HepG2 (cell line): ENCODE measurements around the gene RHBDF2. TPM values are rescaled to one million over a fixed set of nuclear protein-coding genes. Genes with fewer than 3 reads are reported as not detected.
A peak's percentile ranks its signal among the peaks of the same experiment; 100 is the strongest.

Experiments used
- RARA ChIP-seq: IDR thresholded peaks from 2 replicates; pipeline ENCODE4 v1.6.1; 2016; ENCODE audit warnings: missing genetic modification reagents, missing compliant biosample characterization
- RNF2 ChIP-seq: fragments of 450-650 bp; conservative IDR thresholded peaks from 2 replicates; pipeline ENCODE4 v1.6.1; 2016; ENCODE audit warnings: low read depth
- SAFB2 ChIP-seq: sonication (generic); formaldehyde crosslinking; IDR thresholded peaks from 2 replicates; pipeline ENCODE4 v1.5.1; 2020; ENCODE audit warnings: missing genetic modification reagents, low read depth, mild to moderate bottlenecking, borderline replicate concordance
- SNAPC2 ChIP-seq: sonication (generic); formaldehyde crosslinking; IDR thresholded peaks from 2 replicates; pipeline ENCODE4 v1.8.1; 2022; ENCODE audit warnings: mild to moderate bottlenecking, missing genetic modification reagents
- TBL1XR1 ChIP-seq: fragments of 150-350 bp; IDR thresholded peaks from 2 replicates; pipeline ENCODE4 v1.6.1; 2014; ENCODE audit warnings: borderline replicate concordance, low read length; ENCODE audit not compliant: partially characterized antibody
- ZNF20 ChIP-seq: sonication (generic); formaldehyde crosslinking; IDR thresholded peaks from 2 replicates; pipeline ENCODE4 v1.4.0; 2020; ENCODE audit warnings: mild to moderate bottlenecking, moderate library complexity, missing genetic modification reagents
- polyA plus RNA-seq, 8 experiments: library from polyadenylated mRNA; depleted of rRNA in 3 of 8; stranded (reverse) in 7 of 8; unstranded in 1 of 8; fragments of >200 nt; fragmentation: Illumina TruSeq in 4 of 8; extraction: Trizol in 4 of 8; gene quantifications; 2 replicates each; pipeline versions ENCODE4 v1.2.1 to v1.2.3, GENCODE V29; 2011 to 2016; ENCODE audit warnings: low read depth in 4 of 8, missing spikeins in 1 of 8, mixed read lengths in 1 of 8; ENCODE audit not compliant: insufficient read depth in 1 of 8
- total RNA-seq, 5 experiments: library from RNA; depleted of rRNA; stranded (reverse); fragments of >200 nt; fragmentation: Illumina TruSeq; extraction: Trizol; gene quantifications; 2 replicates each; pipeline ENCODE4 v1.2.3, GENCODE V29; 2016; ENCODE audit warnings: low read depth in 1 of 5
- TF ChIP-seq, protein P1 (sequence below): sonication (generic); formaldehyde crosslinking; IDR thresholded peaks from 2 replicates; pipeline ENCODE4 v1.8.0; 2022; ENCODE audit warnings: missing genetic modification reagents, mild to moderate bottlenecking, moderate library complexity, borderline replicate concordance
- TF ChIP-seq, protein P2 (sequence below): sonication (generic); formaldehyde crosslinking; IDR thresholded peaks from 2 replicates; pipeline ENCODE4 v1.4.0; 2020; ENCODE audit warnings: missing genetic modification reagents
- TF ChIP-seq, protein P3 (sequence below): sonication (generic); formaldehyde crosslinking; IDR thresholded peaks from 2 replicates; pipeline ENCODE4 v1.5.1; 2020; ENCODE audit warnings: missing genetic modification reagents, mild to moderate bottlenecking, borderline replicate concordance
- TF ChIP-seq, protein P4 (sequence below): sonication (generic); formaldehyde crosslinking; IDR thresholded peaks from 2 replicates; pipeline ENCODE4 v1.5.0; 2020; ENCODE audit warnings: mild to moderate bottlenecking, missing genetic modification reagents, borderline replicate concordance

The RHBDF2 gene
- total and polyA plus RNA-seq, 2 of the 13 experiments (the other 11 are each of a cell fraction or from before 2014, with no cell fraction given) = 7.8 to 24.2 TPM

DNA sequence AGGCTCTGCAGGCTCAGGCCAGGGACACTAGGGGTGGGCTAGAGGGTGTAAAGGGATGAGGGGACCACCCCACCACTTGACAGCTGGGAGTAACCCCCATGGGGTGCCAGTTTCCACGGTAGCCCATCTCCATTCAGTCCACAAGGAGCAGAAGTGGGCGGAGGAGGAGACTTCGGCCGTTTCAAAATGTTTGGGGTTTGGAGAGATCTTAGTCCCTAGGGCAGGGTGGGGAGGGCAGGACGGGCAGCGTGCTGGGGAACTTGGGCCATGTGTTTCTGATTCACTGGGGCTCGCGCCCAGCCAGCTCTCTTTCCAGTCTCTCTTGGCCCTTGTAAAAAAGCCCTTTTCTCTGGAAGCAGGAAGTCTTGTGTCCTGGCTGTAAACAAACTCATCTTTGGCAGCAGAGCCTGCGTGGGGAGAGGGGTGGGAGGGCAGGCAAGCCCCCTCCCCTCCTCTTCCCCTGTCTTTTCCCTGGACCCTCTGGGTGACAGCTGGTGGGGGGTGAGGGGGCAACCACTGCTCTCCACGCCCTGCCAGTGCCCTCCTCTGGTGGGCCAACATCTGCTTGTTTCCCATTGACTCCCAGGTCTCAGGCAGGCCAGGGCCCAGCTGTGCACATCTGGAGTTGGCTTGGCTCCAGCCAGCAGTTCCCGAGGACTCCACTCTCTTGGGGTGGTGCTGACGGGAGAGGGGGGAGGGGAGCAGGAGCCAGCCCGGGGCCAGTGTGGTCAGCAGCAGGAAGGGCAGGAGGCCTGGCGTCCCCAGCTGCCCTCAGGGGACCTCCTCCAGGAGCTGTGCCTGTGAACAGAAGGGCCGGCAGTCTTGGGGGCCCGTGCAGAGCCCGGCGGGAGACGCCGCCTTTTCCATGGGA, 28.2 kb upstream of the RHBDF2 start (continued):
- TF ChIP-seq, protein P1, sequence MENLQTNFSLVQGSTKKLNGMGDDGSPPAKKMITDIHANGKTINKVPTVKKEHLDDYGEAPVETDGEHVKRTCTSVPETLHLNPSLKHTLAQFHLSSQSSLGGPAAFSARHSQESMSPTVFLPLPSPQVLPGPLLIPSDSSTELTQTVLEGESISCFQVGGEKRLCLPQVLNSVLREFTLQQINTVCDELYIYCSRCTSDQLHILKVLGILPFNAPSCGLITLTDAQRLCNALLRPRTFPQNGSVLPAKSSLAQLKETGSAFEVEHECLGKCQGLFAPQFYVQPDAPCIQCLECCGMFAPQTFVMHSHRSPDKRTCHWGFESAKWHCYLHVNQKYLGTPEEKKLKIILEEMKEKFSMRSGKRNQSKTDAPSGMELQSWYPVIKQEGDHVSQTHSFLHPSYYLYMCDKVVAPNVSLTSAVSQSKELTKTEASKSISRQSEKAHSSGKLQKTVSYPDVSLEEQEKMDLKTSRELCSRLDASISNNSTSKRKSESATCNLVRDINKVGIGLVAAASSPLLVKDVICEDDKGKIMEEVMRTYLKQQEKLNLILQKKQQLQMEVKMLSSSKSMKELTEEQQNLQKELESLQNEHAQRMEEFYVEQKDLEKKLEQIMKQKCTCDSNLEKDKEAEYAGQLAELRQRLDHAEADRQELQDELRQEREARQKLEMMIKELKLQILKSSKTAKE (CRISPR knock-in tag) = peak; percentile 50; the same call in 1 of the 2 replicates
- no peak for TF ChIP-seq ZNF20 (CRISPR knock-in tag)
- TF ChIP-seq, protein P2, sequence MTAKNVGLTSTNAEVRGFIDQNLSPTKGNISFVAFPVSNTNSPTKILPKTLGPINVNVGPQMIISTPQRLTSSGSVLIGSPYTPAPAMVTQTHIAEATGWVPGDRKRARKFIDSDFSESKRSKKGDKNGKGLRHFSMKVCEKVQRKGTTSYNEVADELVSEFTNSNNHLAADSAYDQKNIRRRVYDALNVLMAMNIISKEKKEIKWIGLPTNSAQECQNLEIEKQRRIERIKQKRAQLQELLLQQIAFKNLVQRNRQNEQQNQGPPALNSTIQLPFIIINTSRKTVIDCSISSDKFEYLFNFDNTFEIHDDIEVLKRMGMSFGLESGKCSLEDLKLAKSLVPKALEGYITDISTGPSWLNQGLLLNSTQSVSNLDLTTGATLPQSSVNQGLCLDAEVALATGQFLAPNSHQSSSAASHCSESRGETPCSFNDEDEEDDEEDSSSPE (CRISPR knock-in tag) = no peak
- TF ChIP-seq SAFB2 = no peak
- peak; percentile 24; the same call in 1 of the 2 replicates for TF ChIP-seq RARA (CRISPR knock-in tag)
- TF ChIP-seq RNF2 = no peak
- TF ChIP-seq SNAPC2 (CRISPR knock-in tag) = no peak
- TF ChIP-seq TBL1XR1 = no peak
- TF ChIP-seq, protein P3, sequence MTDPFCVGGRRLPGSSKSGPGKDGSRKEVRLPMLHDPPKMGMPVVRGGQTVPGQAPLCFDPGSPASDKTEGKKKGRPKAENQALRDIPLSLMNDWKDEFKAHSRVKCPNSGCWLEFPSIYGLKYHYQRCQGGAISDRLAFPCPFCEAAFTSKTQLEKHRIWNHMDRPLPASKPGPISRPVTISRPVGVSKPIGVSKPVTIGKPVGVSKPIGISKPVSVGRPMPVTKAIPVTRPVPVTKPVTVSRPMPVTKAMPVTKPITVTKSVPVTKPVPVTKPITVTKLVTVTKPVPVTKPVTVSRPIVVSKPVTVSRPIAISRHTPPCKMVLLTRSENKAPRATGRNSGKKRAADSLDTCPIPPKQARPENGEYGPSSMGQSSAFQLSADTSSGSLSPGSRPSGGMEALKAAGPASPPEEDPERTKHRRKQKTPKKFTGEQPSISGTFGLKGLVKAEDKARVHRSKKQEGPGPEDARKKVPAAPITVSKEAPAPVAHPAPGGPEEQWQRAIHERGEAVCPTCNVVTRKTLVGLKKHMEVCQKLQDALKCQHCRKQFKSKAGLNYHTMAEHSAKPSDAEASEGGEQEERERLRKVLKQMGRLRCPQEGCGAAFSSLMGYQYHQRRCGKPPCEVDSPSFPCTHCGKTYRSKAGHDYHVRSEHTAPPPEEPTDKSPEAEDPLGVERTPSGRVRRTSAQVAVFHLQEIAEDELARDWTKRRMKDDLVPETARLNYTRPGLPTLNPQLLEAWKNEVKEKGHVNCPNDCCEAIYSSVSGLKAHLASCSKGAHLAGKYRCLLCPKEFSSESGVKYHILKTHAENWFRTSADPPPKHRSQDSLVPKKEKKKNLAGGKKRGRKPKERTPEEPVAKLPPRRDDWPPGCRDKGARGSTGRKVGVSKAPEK (CRISPR knock-in tag) = no peak
- TF ChIP-seq, protein P4, sequence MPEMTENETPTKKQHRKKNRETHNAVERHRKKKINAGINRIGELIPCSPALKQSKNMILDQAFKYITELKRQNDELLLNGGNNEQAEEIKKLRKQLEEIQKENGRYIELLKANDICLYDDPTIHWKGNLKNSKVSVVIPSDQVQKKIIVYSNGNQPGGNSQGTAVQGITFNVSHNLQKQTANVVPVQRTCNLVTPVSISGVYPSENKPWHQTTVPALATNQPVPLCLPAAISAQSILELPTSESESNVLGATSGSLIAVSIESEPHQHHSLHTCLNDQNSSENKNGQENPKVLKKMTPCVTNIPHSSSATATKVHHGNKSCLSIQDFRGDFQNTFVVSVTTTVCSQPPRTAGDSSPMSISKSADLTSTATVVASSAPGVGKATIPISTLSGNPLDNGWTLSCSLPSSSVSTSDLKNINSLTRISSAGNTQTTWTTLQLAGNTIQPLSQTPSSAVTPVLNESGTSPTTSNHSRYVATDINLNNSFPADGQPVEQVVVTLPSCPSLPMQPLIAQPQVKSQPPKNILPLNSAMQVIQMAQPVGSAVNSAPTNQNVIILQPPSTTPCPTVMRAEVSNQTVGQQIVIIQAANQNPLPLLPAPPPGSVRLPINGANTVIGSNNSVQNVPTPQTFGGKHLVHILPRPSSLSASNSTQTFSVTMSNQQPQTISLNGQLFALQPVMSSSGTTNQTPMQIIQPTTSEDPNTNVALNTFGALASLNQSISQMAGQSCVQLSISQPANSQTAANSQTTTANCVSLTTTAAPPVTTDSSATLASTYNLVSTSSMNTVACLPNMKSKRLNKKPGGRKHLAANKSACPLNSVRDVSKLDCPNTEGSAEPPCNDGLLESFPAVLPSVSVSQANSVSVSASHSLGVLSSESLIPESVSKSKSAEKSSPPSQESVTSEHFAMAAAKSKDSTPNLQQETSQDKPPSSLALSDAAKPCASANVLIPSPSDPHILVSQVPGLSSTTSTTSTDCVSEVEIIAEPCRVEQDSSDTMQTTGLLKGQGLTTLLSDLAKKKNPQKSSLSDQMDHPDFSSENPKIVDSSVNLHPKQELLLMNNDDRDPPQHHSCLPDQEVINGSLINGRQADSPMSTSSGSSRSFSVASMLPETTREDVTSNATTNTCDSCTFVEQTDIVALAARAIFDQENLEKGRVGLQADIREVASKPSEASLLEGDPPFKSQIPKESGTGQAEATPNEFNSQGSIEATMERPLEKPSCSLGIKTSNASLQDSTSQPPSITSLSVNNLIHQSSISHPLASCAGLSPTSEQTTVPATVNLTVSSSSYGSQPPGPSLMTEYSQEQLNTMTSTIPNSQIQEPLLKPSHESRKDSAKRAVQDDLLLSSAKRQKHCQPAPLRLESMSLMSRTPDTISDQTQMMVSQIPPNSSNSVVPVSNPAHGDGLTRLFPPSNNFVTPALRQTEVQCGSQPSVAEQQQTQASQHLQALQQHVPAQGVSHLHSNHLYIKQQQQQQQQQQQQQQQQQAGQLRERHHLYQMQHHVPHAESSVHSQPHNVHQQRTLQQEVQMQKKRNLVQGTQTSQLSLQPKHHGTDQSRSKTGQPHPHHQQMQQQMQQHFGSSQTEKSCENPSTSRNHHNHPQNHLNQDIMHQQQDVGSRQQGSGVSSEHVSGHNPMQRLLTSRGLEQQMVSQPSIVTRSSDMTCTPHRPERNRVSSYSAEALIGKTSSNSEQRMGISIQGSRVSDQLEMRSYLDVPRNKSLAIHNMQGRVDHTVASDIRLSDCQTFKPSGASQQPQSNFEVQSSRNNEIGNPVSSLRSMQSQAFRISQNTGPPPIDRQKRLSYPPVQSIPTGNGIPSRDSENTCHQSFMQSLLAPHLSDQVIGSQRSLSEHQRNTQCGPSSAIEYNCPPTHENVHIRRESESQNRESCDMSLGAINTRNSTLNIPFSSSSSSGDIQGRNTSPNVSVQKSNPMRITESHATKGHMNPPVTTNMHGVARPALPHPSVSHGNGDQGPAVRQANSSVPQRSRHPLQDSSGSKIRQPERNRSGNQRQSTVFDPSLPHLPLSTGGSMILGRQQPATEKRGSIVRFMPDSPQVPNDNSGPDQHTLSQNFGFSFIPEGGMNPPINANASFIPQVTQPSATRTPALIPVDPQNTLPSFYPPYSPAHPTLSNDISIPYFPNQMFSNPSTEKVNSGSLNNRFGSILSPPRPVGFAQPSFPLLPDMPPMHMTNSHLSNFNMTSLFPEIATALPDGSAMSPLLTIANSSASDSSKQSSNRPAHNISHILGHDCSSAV = no peak
